ENCODE results near the gene COLEC11. TPM values are rescaled to one million over a fixed set of nuclear protein-coding genes. Genes with fewer than 3 reads are reported as not detected.

The COLEC11 gene
- total RNA-seq, 4 donors from 2014 or later, result 0.66 to 6.7 (median 1.6) TPM; not detected in 1

DNA sequence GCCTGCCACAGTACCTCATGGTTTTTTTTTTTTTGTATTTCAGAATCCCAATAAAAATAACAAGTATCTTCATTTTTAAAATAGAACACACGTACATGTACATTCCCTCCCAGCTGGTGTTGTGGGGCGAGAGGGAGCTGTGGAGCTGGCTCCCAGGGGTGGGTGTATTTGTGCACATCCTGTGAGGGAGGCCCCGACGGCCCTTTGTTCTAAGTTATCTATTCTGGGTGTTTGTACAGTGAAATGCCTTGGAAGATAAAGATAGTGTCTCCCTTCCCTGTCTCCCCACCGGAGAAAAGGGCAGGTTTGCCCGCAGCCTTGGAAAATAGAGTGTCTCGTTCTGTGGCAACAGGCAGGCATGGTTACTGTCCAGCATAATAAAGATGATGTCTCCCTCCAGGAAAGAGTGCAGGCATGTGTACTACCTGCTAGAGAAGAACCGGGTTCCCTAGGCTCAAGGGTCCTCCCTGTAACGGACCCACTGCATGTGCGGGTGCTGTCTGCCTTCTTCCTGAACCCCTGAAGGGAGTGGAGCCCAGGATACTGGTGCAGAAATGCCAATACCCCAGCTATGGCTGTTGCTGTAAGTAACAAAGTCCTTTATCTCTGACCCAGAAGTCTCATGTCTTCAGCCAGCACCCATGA lies 51.0 kb downstream of the COLEC11 start:
- H3K4me1 ChIP-seq, result peaks cover 0 to 8% (median 0%) of the 10 kb centered on the region in 4 donors
- no peaks in the 10 kb centered on the region for H3K27me3 ChIP-seq
- no peak for DNase-seq (ENCODE audit: low spot score in 2 of 2)
- H3K27ac ChIP-seq, result no peak overlapping the region
- H3K4me3 ChIP-seq, result no peak overlapping the region
- no peaks in the 10 kb centered on the region for H3K9me3 ChIP-seq
- TF ChIP-seq, protein P1, sequence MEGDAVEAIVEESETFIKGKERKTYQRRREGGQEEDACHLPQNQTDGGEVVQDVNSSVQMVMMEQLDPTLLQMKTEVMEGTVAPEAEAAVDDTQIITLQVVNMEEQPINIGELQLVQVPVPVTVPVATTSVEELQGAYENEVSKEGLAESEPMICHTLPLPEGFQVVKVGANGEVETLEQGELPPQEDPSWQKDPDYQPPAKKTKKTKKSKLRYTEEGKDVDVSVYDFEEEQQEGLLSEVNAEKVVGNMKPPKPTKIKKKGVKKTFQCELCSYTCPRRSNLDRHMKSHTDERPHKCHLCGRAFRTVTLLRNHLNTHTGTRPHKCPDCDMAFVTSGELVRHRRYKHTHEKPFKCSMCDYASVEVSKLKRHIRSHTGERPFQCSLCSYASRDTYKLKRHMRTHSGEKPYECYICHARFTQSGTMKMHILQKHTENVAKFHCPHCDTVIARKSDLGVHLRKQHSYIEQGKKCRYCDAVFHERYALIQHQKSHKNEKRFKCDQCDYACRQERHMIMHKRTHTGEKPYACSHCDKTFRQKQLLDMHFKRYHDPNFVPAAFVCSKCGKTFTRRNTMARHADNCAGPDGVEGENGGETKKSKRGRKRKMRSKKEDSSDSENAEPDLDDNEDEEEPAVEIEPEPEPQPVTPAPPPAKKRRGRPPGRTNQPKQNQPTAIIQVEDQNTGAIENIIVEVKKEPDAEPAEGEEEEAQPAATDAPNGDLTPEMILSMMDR (IDR thresholded peaks at IDR 0.05), result no peak
- TF ChIP-seq EP300 (IDR thresholded peaks at IDR 0.05) (no peak), POLR2A (IDR thresholded peaks at IDR 0.05) (no peak)
- WGBS, 2 donors, result 74 to 82% methylated on average over 10 of the region's 10 CpGs
- no peaks in the 10 kb centered on the region for H3K36me3 ChIP-seq

- Histone ChIP-seq H3K27me3 (no peaks in the 10 kb centered on the region), H3K4me3 (no peak overlapping the region), H3K4me1 (peaks cover 0 to 11% (median under 1%) of the 10 kb centered on the region in 4 donors), H3K27ac (no peak overlapping the region), H3K36me3 (no peaks in the 10 kb centered on the region), H3K9me3 (no peaks in the 10 kb centered on the region)
- TF ChIP-seq, protein P1 (IDR thresholded peaks at IDR 0.05), result no peak
- TF ChIP-seq EP300 (IDR thresholded peaks at IDR 0.05), result no peak
- TF ChIP-seq POLR2A (IDR thresholded peaks at IDR 0.05), result no peak
- 86 to 93% methylated on average over 8 of the region's 8 CpGs for WGBS, 2 donors
- no peak for DNase-seq (ENCODE audit: low spot score in 2 of 2)
Measured at GRCh38 chr2:3646446-3646845, 51.5 kb downstream of the COLEC11 start.

- Histone ChIP-seq H3K4me3 (no peak overlapping the region), H3K4me1 (peaks cover 0 to 19% (median 7%) of the 10 kb centered on the region in 4 donors), H3K9me3 (no peaks in the 10 kb centered on the region), H3K36me3 (no peaks in the 10 kb centered on the region), H3K27ac (no peak overlapping the region), H3K27me3 (no peaks in the 10 kb centered on the region)
- WGBS, 2 donors, result 76% methylated on average over 13 of the region's 13 CpGs
- TF ChIP-seq, protein P1 (IDR thresholded peaks at IDR 0.05), result no peak
- TF ChIP-seq EP300 (IDR thresholded peaks at IDR 0.05) (no peak), POLR2A (IDR thresholded peaks at IDR 0.05) (no peak)
- no peak for DNase-seq (ENCODE audit: low spot score in 2 of 2)
Measured at GRCh38 chr2:3647246-3647645, 52.3 kb downstream of the COLEC11 start.

- no peaks in the 10 kb centered on the region for H3K9me3 ChIP-seq
- WGBS, 2 donors, result 94% methylated on average over 13 to 14 of the region's 14 CpGs
- H3K27ac ChIP-seq, result no peak overlapping the region
- H3K4me3 ChIP-seq, result no peak overlapping the region
- TF ChIP-seq POLR2A (IDR thresholded peaks at IDR 0.05), result no peak
- TF ChIP-seq, protein P1 (IDR thresholded peaks at IDR 0.05), result no peak
- TF ChIP-seq EP300 (IDR thresholded peaks at IDR 0.05), result no peak
- no peaks in the 10 kb centered on the region for H3K27me3 ChIP-seq
- DNase-seq (ENCODE audit: low spot score in 2 of 2), result no peak
- no peaks in the 10 kb centered on the region for H3K36me3 ChIP-seq
- H3K4me1 ChIP-seq, result peaks cover 0 to 19% (median 8%) of the 10 kb centered on the region in 4 donors
Measured at GRCh38 chr2:3647831-3648651, 53.1 kb downstream of the COLEC11 start.

DNA sequence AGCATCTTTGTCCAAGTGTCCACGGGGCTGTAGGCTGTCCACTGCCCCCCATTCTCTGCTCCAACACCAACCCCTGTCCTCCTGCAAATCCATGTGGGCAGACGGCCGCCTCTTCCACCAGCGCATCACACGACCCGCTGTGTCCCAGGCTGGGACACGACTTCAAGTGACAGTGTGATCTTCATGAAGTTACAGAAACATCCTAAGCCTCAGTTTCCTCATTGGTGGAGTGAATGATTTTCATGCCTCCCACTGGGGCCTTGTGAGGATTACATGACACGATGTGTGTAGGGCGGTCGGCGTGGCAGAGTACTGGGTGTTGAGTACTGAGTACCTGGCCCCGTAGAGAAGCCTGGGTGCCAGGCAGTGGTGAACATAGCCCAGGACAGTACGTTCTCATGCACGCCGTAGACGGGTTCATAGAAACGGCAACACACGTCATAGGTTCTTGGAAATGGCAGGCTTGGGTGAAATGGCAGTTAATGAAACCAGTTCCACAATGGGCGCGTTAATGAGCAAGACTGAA lies 53.8 kb downstream of the COLEC11 start:
- Histone ChIP-seq H3K36me3 (no peaks in the 10 kb centered on the region), H3K27ac (no peak overlapping the region), H3K9me3 (no peaks in the 10 kb centered on the region), H3K4me3 (no peak overlapping the region), H3K27me3 (no peaks in the 10 kb centered on the region), H3K4me1 (peaks cover 0 to 19% (median 8%) of the 10 kb centered on the region in 4 donors)
- TF ChIP-seq, protein P1 (IDR thresholded peaks at IDR 0.05), result no peak
- TF ChIP-seq POLR2A (IDR thresholded peaks at IDR 0.05) (no peak), EP300 (IDR thresholded peaks at IDR 0.05) (no peak)
- DNase-seq (ENCODE audit: low spot score in 2 of 2), result no peak
- WGBS, 2 donors, result 92 to 96% methylated on average over 14 to 20 of the region's 20 CpGs
